Right lobe of liver (tissue), 4 donors: ENCODE results near the gene CSK.

ENCODE experiments used
- CTCF ChIP-seq, 4 donors: fragments of 200-600 bp in 3 of 4; fragments of 450-650 bp in 1 of 4; IDR thresholded peaks; one replicate each; pipeline versions ENCODE4 v1.5.1 to v1.8.0; 2016 to 2022; ENCODE audit warnings: antibody characterized with exemption in 4 of 4, mild to moderate bottlenecking in 2 of 4
- POLR2A ChIP-seq: fragments of 450-650 bp; IDR thresholded peaks from one replicate; pipeline ENCODE4 v1.6.1; 2017; ENCODE audit warnings: antibody characterized with exemption, mild to moderate bottlenecking
- donor health status: DM: no; HTN: no; CAD: no.
- donor health status: DM: no; HTN: no; CAD: no.
- donor health status: DM: no; HTN: yes; CAD: no.

GRCh38 chr15:74838746-74839525, 57.1 kb downstream of the CSK start:
- TF ChIP-seq POLR2A (no peak), CTCF (IDR thresholded peaks at IDR 0.05) (no peak)
